Subcutaneous adipose tissue (tissue), 4 donors: Measurements from ENCODE around the gene LY6G6F. TPM values are rescaled to one million over a fixed set of nuclear protein-coding genes. Genes with fewer than 3 reads are reported as not detected.

ENCODE experiments used
- CTCF ChIP-seq: fragments of 450-650 bp; IDR thresholded peaks from one replicate; pipeline ENCODE4 v1.5.1; 2016; ENCODE audit warnings: low read depth, mild to moderate bottlenecking, control low read depth, antibody characterized with exemption, moderate library complexity
- total RNA-seq, 4 donors: library from RNA; depleted of rRNA; stranded (reverse); fragments of >200 nt; gene quantifications; one replicate each; pipeline ENCODE4 v1.1.0, GENCODE V29; 2016

The LY6G6F gene
- total RNA-seq, 4 donors from 2014 or later, result not detected

GRCh38 chr6:31723980-31724691, 17.5 kb downstream of the LY6G6F start:
- no peak for TF ChIP-seq CTCF

- TF ChIP-seq CTCF, result no peak
Observed at GRCh38 chr6:31725502-31726350, 19.1 kb downstream of the LY6G6F start.

GRCh38 chr6:31727034-31727716, 20.5 kb downstream of the LY6G6F start:
- no peak for TF ChIP-seq CTCF

GRCh38 chr6:31727717-31728671, 21.3 kb downstream of the LY6G6F start:
- TF ChIP-seq CTCF, result no peak

GRCh38 chr6:31728767-31729514, 22.3 kb downstream of the LY6G6F start, which contains the start of gene DDAH2:
DDAH2 (minus strand) TSS chr6:31729299; CDS start chr6:31729161, 138 bp downstream.
- no peak for TF ChIP-seq CTCF

GRCh38 chr6:31729515-31729978, 22.9 kb downstream of the LY6G6F start:
- TF ChIP-seq CTCF, result no peak
